GM12873 (cell line): ENCODE data around the gene DDX18.
A peak's percentile ranks its signal among the peaks of the same experiment; 100 is the strongest.

ENCODE experiments used
- CTCF ChIP-seq: IDR thresholded peaks from 2 replicates; pipeline ENCODE4 v1.5.1; 2012; ENCODE audit warnings: low read depth, mild to moderate bottlenecking, moderate library complexity, low read length, control low read depth; ENCODE audit not compliant: insufficient read depth; ENCODE audit errors: missing control alignments

The DDX18 gene

GRCh38 chr2:117814417-117815264, at the start of gene DDX18:
Gene DDX18, plus strand, starts transcription at chr2:117814691. Its CDS starts 87 bp downstream, at chr2:117814778.
- peak; percentile 99 for TF ChIP-seq CTCF

GRCh38 chr2:117770730-117771129, 43.8 kb upstream of the DDX18 start:
- TF ChIP-seq CTCF = no peak

- peak; percentile 25 for TF ChIP-seq CTCF
Measured at GRCh38 chr2:117771969-117772630, 42.4 kb upstream of the DDX18 start.

GRCh38 chr2:117774716-117775115, 39.8 kb upstream of the DDX18 start:
- no peak for TF ChIP-seq CTCF

- no peak for TF ChIP-seq CTCF
Measured at GRCh38 chr2:117775703-117776219, 38.7 kb upstream of the DDX18 start.

GRCh38 chr2:117776888-117777287, 37.6 kb upstream of the DDX18 start:
- no peak for TF ChIP-seq CTCF

- peak; percentile 71 for TF ChIP-seq CTCF
Measured at GRCh38 chr2:117785740-117786139, 28.8 kb upstream of the DDX18 start.
